ENCODE measurements around the gene CNN2.

DNA sequence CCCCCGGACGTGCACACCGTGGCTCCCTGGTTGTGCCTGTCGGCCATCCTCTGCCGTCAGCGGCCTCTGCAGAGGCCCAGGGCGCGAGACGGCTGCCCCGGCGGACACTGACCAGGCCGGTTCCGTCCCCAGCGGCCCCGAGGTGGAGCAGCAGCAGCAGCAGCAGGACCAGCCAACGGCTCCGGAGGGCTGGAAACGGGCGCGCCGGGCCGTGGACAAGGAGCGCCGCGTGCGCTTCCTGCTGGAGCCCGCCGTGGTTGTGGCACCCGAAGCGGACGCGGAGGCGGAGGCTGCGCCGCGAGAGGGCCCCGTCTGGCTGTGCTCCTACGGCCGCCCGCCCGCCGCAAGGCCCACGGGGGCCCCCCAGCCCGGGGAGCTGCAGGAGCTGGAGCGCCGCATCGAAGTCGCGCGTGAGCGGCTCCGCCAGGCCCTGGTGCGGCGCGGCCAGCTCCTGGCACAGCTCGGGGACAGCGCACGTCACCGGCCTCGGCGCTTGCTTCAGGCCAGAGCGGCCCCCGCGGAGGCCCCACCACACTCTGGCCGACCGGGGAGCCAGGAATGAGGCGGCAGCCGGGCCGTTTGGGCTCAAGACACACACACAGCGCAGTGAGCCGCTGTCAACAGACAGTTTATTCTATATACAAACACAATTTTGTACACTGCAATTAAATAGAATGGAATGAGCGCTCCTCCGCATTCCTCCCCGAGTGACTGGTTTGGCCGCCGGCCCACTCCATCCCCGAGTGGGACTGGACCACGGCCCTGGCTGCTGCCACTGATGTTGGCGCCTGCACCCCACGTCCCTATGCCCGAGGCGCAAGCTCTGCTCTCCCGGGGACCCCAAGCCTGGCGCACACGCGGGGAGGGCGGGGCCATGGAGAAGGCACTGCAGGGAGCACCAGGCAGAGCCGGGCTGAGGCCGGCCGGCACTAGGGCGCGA is 17.1 kb upstream of the CNN2 start:
- no peak for TF ChIP-seq POLR2A (IDR thresholded peaks at IDR 0.05; ENCODE audit: low read depth, low read length)
- no peak for TF ChIP-seq POLR2AphosphoS5 (IDR thresholded peaks at IDR 0.05; ENCODE audit: low read depth, low read length)
- no peak for TF ChIP-seq TAF1 (IDR thresholded peaks at IDR 0.05; ENCODE audit: borderline replicate concordance, low read depth, low read length)

Data from GM12892 (cell line).